ENCODE measurements around the gene PDS5B. TPM values are rescaled to one million over a fixed set of nuclear protein-coding genes. Genes with fewer than 3 reads are reported as not detected.

The PDS5B gene
- total RNA-seq, 2 experiments from 2014 or later, result 44.1 to 46.6 TPM

- peaks cover 2% of the 10 kb centered on the region for H3K9me3 Mint-ChIP-seq
- ChIA-PET POLR2A (no interaction called here), CTCF (no interaction called here)
- TF ChIP-seq CTCF (IDR thresholded peaks at IDR 0.05), result no peak
- peak overlapping the region; percentile 26 for H3K4me3 Mint-ChIP-seq
- peak overlapping the region; percentile 88 for H3K27ac Mint-ChIP-seq
- peaks cover 43% of the 10 kb centered on the region for H3K4me1 Mint-ChIP-seq (ENCODE audit: low read depth)
- peak; percentile 95 for ATAC-seq
- intact Hi-C loops (cut with micrococcal nuclease), result loop anchor here (5.0 kb wide), 2 partner anchors 54 to 116 kb away; no protein-coding TSS in a partner anchor
- no peaks in the 10 kb centered on the region for H3K27me3 Mint-ChIP-seq
- peaks cover 16% of the 10 kb centered on the region for H3K36me3 Mint-ChIP-seq (ENCODE audit: low read depth)
- peak; percentile 73 for DNase-seq
These were observed 205.4 kb downstream of the PDS5B start for GRCh38 chr13:32791545-32792172.

DNA sequence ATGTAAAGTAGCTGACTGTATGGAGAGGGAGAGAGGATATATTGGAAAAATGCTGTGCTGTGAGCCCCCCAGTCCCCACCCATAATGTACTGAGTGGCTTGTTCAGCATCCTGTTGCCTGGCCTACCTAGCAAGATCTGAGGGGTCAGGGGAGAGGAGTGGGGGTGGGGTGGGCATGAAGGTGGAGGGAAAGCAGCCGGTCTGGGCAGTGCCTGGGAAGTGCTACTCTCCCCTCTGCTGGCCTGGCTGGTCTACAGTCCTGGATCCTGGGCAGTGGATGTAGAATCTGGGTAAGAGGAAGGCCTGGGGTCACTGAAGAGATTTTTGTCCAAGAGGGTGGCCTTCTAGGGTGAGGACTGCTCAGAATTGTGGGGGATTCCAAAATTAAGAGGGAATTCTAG lies 210.5 kb downstream of the PDS5B start:
- Mint-ChIP-seq H3K9me3 (no peaks in the 10 kb centered on the region), H3K27ac (no peak overlapping the region), H3K27me3 (peaks cover 4% of the 10 kb centered on the region), H3K4me1 (ENCODE audit: low read depth) (peaks cover 26% of the 10 kb centered on the region), H3K36me3 (ENCODE audit: low read depth) (no peaks in the 10 kb centered on the region), H3K4me3 (no peak overlapping the region)
- DNase-seq, result no peak
- ATAC-seq, result no peak
- ChIA-PET POLR2A (no interaction called here), CTCF (no interaction called here)
- no peak for TF ChIP-seq CTCF (IDR thresholded peaks at IDR 0.05)
- intact Hi-C loops (cut with micrococcal nuclease), result no loop called here

DNA sequence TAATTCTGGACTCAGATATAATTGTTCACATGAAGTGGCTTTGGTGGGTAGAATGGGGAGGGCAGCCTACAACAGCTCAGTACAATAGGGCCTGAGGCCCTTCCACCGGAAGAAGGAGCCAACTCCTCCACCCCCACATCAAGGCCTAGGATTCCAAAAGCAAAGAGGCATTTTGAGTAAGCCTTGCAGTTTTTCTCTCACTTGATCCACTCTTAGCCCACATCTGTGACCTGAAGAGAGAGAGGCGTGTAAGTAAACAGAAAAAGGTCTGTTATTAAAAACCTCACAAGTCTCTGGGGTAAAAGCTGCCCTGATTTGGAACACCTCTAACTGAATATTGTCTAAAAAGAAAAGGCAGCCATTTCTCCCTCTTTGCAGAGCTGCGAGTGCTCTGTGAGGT lies 215.9 kb downstream of the PDS5B start:
- ChIA-PET POLR2A (interaction anchor here (0.8 kb wide), 1 partner anchor 13 kb away, joined by 3 read pairs; no protein-coding TSS in a partner anchor), CTCF (no interaction called here)
- ATAC-seq, result no peak
- no peak overlapping the region for H3K27ac Mint-ChIP-seq
- peaks cover 4% of the 10 kb centered on the region for H3K27me3 Mint-ChIP-seq
- intact Hi-C loops (cut with micrococcal nuclease), result no loop called here
- DNase-seq, result no peak
- H3K4me3 Mint-ChIP-seq, result no peak overlapping the region
- H3K36me3 Mint-ChIP-seq (ENCODE audit: low read depth), result no peaks in the 10 kb centered on the region
- no peaks in the 10 kb centered on the region for H3K4me1 Mint-ChIP-seq (ENCODE audit: low read depth)
- H3K9me3 Mint-ChIP-seq, result no peaks in the 10 kb centered on the region
- no peak for TF ChIP-seq CTCF (IDR thresholded peaks at IDR 0.05)

GRCh38 chr13:32804673-32805230 lies 218.5 kb downstream of the PDS5B start:
- intact Hi-C loops (cut with micrococcal nuclease), result no loop called here
- H3K36me3 Mint-ChIP-seq (ENCODE audit: low read depth), result no peaks in the 10 kb centered on the region
- peaks cover 4% of the 10 kb centered on the region for H3K27me3 Mint-ChIP-seq
- no peak for TF ChIP-seq CTCF (IDR thresholded peaks at IDR 0.05)
- ChIA-PET CTCF (interaction anchor here (1.1 to 1.4 kb wide), 3 partner anchors 9 to 15 kb away, joined by 3 to 5 read pairs (median 3); no protein-coding TSS in a partner anchor), POLR2A (no interaction called here)
- H3K27ac Mint-ChIP-seq, result no peak overlapping the region
- no peaks in the 10 kb centered on the region for H3K4me1 Mint-ChIP-seq (ENCODE audit: low read depth)
- H3K4me3 Mint-ChIP-seq, result no peak overlapping the region
- ATAC-seq, result no peak
- DNase-seq, result no peak
- no peaks in the 10 kb centered on the region for H3K9me3 Mint-ChIP-seq

- Mint-ChIP-seq H3K9me3 (peaks cover 3% of the 10 kb centered on the region), H3K27me3 (no peaks in the 10 kb centered on the region), H3K27ac (peak overlapping the region; percentile 30), H3K36me3 (ENCODE audit: low read depth) (no peaks in the 10 kb centered on the region), H3K4me3 (no peak overlapping the region), H3K4me1 (ENCODE audit: low read depth) (peaks cover 11% of the 10 kb centered on the region)
- POLR2A ChIA-PET, result no interaction called here
- intact Hi-C loops (cut with micrococcal nuclease), result no loop called here
- TF ChIP-seq CTCF (IDR thresholded peaks at IDR 0.05), result no peak
- CTCF ChIA-PET, result no interaction called here
- DNase-seq (peak; percentile 28), ATAC-seq (peak; percentile 74)
These were observed 225.1 kb downstream of the PDS5B start for GRCh38 chr13:32811297-32811800.

Data from activated CD8-positive, alpha-beta T cell treated with anti-CD3 and anti-CD28 coated beads for 36 hours (primary cell).